Liver (tissue), 9 donors: ENCODE results near the gene NFATC1. TPM values are rescaled to one million over a fixed set of nuclear protein-coding genes. Genes with fewer than 3 reads are reported as not detected.

Experiments used
- DNase-seq: peaks from one replicate; pipeline ENCODE4 v3.0.0-alpha.2; 2017; ENCODE audit warnings: low spot score
- H3K27ac ChIP-seq, 2 donors: one replicate each; pipeline ENCODE4 v1.7.0; 2013; ENCODE audit warnings: inconsistent platforms in 2 of 2, low read length in 2 of 2, control low read depth in 1 of 2, low read depth in 1 of 2, mild to moderate bottlenecking in 1 of 2
- H3K27me3 ChIP-seq, 4 donors: one replicate each; pipeline versions ENCODE4 v1.6.1 to v1.7.0; 2013; ENCODE audit warnings: low read length in 3 of 4, inconsistent platforms in 1 of 4, mild to moderate bottlenecking in 1 of 4, moderate library complexity in 1 of 4; ENCODE audit not compliant: control insufficient read depth in 4 of 4, insufficient read depth in 4 of 4
- H3K36me3 ChIP-seq, 4 donors: one replicate each; pipeline versions ENCODE4 v1.6.1 to v1.7.0; 2013; ENCODE audit warnings: low read length in 3 of 4, mild to moderate bottlenecking in 3 of 4, low read depth in 1 of 4, moderate library complexity in 1 of 4; ENCODE audit not compliant: control insufficient read depth in 4 of 4, insufficient read depth in 3 of 4
- H3K4me1 ChIP-seq, 4 donors: one replicate each; pipeline versions ENCODE4 v1.6.1 to v1.7.0; 2013; ENCODE audit warnings: low read length in 3 of 4, mild to moderate bottlenecking in 3 of 4, moderate library complexity in 1 of 4; ENCODE audit not compliant: control insufficient read depth in 4 of 4, insufficient read depth in 4 of 4
- H3K4me3 ChIP-seq, 3 donors: one replicate each; pipeline versions ENCODE4 v1.6.1 to v1.7.0; 2013; ENCODE audit warnings: low read length in 3 of 3, control low read depth in 1 of 3, low read depth in 1 of 3, mild to moderate bottlenecking in 1 of 3
- H3K9ac ChIP-seq, 2 donors: one replicate each; pipeline ENCODE4 v1.7.0; 2013; ENCODE audit warnings: low read length in 2 of 2, mild to moderate bottlenecking in 2 of 2, moderate library complexity in 2 of 2, control low read depth in 1 of 2, low read depth in 1 of 2
- H3K9me3 ChIP-seq, 4 donors: one replicate each; pipeline versions ENCODE4 v1.6.1 to v1.7.0; 2013; ENCODE audit warnings: low read length in 3 of 4; ENCODE audit not compliant: control insufficient read depth in 4 of 4
- CTCF ChIP-seq: fragments of 150-350 bp; IDR thresholded peaks from 2 replicates; pipeline ENCODE4 v1.5.1; 2017; ENCODE audit warnings: improper control_type of control experiment, low read depth, low read length; ENCODE audit not compliant: missing input control
- FOXA1 ChIP-seq: IDR thresholded peaks from 2 replicates; pipeline ENCODE4 v1.6.1; 2016; ENCODE audit warnings: antibody characterized with exemption
- FOXA2 ChIP-seq: IDR thresholded peaks from 2 replicates; pipeline ENCODE4 v1.6.1; 2016; ENCODE audit warnings: antibody characterized with exemption
- GABPA ChIP-seq, 2 donors: IDR thresholded peaks in 1 of 2; conservative IDR thresholded peaks in 1 of 2; 2 replicates each; pipeline ENCODE4 v1.6.1; 2016; ENCODE audit warnings: antibody characterized with exemption in 2 of 2, mild to moderate bottlenecking in 1 of 2, moderate library complexity in 1 of 2
- HNF4A ChIP-seq, 2 donors: conservative IDR thresholded peaks; 2 replicates each; pipeline ENCODE4 v1.6.1; 2016; ENCODE audit warnings: antibody characterized with exemption in 2 of 2, mild to moderate bottlenecking in 2 of 2
- HNF4G ChIP-seq: IDR thresholded peaks from 2 replicates; pipeline ENCODE4 v1.6.1; 2016; ENCODE audit warnings: antibody characterized with exemption
- JUND ChIP-seq, 2 donors: IDR thresholded peaks; 2 replicates each; pipeline ENCODE4 v1.6.1; 2016; ENCODE audit warnings: antibody characterized with exemption in 2 of 2
- NR2F2 ChIP-seq: IDR thresholded peaks from 2 replicates; pipeline ENCODE4 v1.6.1; 2016; ENCODE audit warnings: antibody characterized with exemption
- RAD21 ChIP-seq, 2 donors: IDR thresholded peaks; 2 replicates each; pipeline ENCODE4 v1.6.1; 2016; ENCODE audit warnings: antibody characterized with exemption in 2 of 2, mild to moderate bottlenecking in 2 of 2
- SP1 ChIP-seq: IDR thresholded peaks from 2 replicates; pipeline ENCODE4 v1.6.1; 2018; ENCODE audit warnings: antibody characterized with exemption, mild to moderate bottlenecking
- TAF1 ChIP-seq: conservative IDR thresholded peaks from 2 replicates; pipeline ENCODE4 v1.6.1; 2016; ENCODE audit warnings: antibody characterized with exemption, mild to moderate bottlenecking
- YY1 ChIP-seq: IDR thresholded peaks from 2 replicates; pipeline ENCODE4 v1.6.1; 2016; ENCODE audit warnings: antibody characterized with exemption, mild to moderate bottlenecking
- WGBS: extraction: QIAGEN DNeasy Blood & Tissue Kit; methylation state at CpG from one replicate; pipeline ENCODE4 v1.1.7; 2013; 5-methylcytosine and 5-hydroxymethylcytosine counted together
- polyA plus RNA-seq, 2 donors: library from polyadenylated mRNA; stranded (reverse) in 1 of 2; unstranded in 1 of 2; fragments of 200-250 nt in 1 of 2; fragments of >200 nt in 1 of 2; fragmentation: Nextera tagmentation in 1 of 2; extraction: Ambion mirVana in 1 of 2; gene quantifications; one replicate each; pipeline versions ENCODE4 v1.2.1 to v1.2.3, GENCODE V29; 2013 to 2015
- total RNA-seq, 2 donors: library from RNA; depleted of rRNA; stranded (reverse); fragments of >200 nt; gene quantifications; one replicate each; pipeline ENCODE4 v1.2.3, GENCODE V29; 2014
- TF ChIP-seq, protein P1 (sequence below): IDR thresholded peaks from 2 replicates; pipeline ENCODE4 v1.6.1; 2016; ENCODE audit warnings: antibody characterized with exemption, mild to moderate bottlenecking
- TF ChIP-seq, protein P2 (sequence below): IDR thresholded peaks from 2 replicates; pipeline ENCODE4 v1.6.1; 2016; ENCODE audit warnings: antibody characterized with exemption
- TF ChIP-seq, protein P3 (sequence below): IDR thresholded peaks from 2 replicates; pipeline ENCODE4 v1.6.1; 2016; ENCODE audit warnings: antibody characterized with exemption
- TF ChIP-seq, protein P4 (sequence below): IDR thresholded peaks from 2 replicates; pipeline ENCODE4 v1.6.1; 2016; ENCODE audit warnings: antibody characterized with exemption
- donor health status: healthy.
- donor health status: healthy.
- donor health status: healthy.
- donor health status: healthy.
- donor health status: healthy.

NFATC1 gene
- total and polyA plus RNA-seq, 4 donors, result 0.57 to 2.2 (median 1.3) TPM

- H3K27ac ChIP-seq, result no peak overlapping the region
- TF ChIP-seq NR2F2 (no peak), GABPA (IDR thresholded peaks at IDR 0.05 in 1 of 2, conservative IDR thresholded peaks at IDR 0.05 in 1 of 2) (no peak), FOXA1 (no peak), TAF1 (no peak), HNF4A (conservative IDR thresholded peaks at IDR 0.05) (no peak), YY1 (no peak), JUND (IDR thresholded peaks at IDR 0.05) (no peak), RAD21 (IDR thresholded peaks at IDR 0.05) (no peak)
- TF ChIP-seq, protein P1, sequence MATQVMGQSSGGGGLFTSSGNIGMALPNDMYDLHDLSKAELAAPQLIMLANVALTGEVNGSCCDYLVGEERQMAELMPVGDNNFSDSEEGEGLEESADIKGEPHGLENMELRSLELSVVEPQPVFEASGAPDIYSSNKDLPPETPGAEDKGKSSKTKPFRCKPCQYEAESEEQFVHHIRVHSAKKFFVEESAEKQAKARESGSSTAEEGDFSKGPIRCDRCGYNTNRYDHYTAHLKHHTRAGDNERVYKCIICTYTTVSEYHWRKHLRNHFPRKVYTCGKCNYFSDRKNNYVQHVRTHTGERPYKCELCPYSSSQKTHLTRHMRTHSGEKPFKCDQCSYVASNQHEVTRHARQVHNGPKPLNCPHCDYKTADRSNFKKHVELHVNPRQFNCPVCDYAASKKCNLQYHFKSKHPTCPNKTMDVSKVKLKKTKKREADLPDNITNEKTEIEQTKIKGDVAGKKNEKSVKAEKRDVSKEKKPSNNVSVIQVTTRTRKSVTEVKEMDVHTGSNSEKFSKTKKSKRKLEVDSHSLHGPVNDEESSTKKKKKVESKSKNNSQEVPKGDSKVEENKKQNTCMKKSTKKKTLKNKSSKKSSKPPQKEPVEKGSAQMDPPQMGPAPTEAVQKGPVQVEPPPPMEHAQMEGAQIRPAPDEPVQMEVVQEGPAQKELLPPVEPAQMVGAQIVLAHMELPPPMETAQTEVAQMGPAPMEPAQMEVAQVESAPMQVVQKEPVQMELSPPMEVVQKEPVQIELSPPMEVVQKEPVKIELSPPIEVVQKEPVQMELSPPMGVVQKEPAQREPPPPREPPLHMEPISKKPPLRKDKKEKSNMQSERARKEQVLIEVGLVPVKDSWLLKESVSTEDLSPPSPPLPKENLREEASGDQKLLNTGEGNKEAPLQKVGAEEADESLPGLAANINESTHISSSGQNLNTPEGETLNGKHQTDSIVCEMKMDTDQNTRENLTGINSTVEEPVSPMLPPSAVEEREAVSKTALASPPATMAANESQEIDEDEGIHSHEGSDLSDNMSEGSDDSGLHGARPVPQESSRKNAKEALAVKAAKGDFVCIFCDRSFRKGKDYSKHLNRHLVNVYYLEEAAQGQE, result no peak
- TF ChIP-seq, protein P2, sequence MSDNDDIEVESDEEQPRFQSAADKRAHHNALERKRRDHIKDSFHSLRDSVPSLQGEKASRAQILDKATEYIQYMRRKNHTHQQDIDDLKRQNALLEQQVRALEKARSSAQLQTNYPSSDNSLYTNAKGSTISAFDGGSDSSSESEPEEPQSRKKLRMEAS, result no peak
- TF ChIP-seq, protein P3, sequence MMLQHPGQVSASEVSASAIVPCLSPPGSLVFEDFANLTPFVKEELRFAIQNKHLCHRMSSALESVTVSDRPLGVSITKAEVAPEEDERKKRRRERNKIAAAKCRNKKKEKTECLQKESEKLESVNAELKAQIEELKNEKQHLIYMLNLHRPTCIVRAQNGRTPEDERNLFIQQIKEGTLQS, result no peak
- no peak for DNase-seq
Measured at GRCh38 chr18:79377187-79377891, 18.4 kb upstream of the NFATC1 start.

GRCh38 chr18:79378536-79379250, 17.0 kb upstream of the NFATC1 start:
- Histone ChIP-seq H3K27ac (no peak overlapping the region), H3K9me3 (no peaks in the 10 kb centered on the region), H3K4me1 (no peaks in the 10 kb centered on the region), H3K4me3 (no peak overlapping the region), H3K27me3 (no peaks in the 10 kb centered on the region), H3K9ac (no peak overlapping the region), H3K36me3 (peaks cover 4 to 14% (median 7%) of the 10 kb centered on the region in 4 donors)
- WGBS, result 58% methylated on average over 48 of the region's 48 CpGs
- TF ChIP-seq YY1 (no peak), NR2F2 (no peak), CTCF (peak; percentile 79), GABPA (IDR thresholded peaks at IDR 0.05 in 1 of 2, conservative IDR thresholded peaks at IDR 0.05 in 1 of 2) (no peak), TAF1 (no peak), FOXA1 (no peak), FOXA2 (no peak), JUND (IDR thresholded peaks at IDR 0.05) (no peak), RAD21 (IDR thresholded peaks at IDR 0.05) (peak; percentile 78 to 88), HNF4G (no peak), SP1 (no peak)
- TF ChIP-seq, protein P4, sequence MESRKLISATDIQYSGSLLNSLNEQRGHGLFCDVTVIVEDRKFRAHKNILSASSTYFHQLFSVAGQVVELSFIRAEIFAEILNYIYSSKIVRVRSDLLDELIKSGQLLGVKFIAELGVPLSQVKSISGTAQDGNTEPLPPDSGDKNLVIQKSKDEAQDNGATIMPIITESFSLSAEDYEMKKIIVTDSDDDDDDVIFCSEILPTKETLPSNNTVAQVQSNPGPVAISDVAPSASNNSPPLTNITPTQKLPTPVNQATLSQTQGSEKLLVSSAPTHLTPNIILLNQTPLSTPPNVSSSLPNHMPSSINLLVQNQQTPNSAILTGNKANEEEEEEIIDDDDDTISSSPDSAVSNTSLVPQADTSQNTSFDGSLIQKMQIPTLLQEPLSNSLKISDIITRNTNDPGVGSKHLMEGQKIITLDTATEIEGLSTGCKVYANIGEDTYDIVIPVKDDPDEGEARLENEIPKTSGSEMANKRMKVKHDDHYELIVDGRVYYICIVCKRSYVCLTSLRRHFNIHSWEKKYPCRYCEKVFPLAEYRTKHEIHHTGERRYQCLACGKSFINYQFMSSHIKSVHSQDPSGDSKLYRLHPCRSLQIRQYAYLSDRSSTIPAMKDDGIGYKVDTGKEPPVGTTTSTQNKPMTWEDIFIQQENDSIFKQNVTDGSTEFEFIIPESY, result no peak
- TF ChIP-seq, protein P1, result no peak
- TF ChIP-seq, protein P3, result no peak
- TF ChIP-seq, protein P2, result no peak
- DNase-seq, result peak; percentile 83

More at GRCh38 chr18:79377187-79377891, 18.4 kb upstream of the NFATC1 start:
- H3K27me3 ChIP-seq, result no peaks in the 10 kb centered on the region
- no peak overlapping the region for H3K9ac ChIP-seq
- H3K9me3 ChIP-seq, result no peaks in the 10 kb centered on the region
- H3K36me3 ChIP-seq, result peaks cover 4 to 16% (median 7%) of the 10 kb centered on the region in 4 donors
- WGBS, result 94% methylated on average over 19 of the region's 19 CpGs
- no peaks in the 10 kb centered on the region for H3K4me1 ChIP-seq
- no peak overlapping the region for H3K4me3 ChIP-seq
